ENCODE data around the gene MYO9B. TPM values are rescaled to one million over a fixed set of nuclear protein-coding genes. Genes with fewer than 3 reads are reported as not detected.

Gene MYO9B
- total and polyA plus RNA-seq, 9 of the 15 experiments (the other 6 are each of a cell fraction or from before 2014, with no cell fraction given): 2.4 to 77.6 (median 23.0) TPM

DNA sequence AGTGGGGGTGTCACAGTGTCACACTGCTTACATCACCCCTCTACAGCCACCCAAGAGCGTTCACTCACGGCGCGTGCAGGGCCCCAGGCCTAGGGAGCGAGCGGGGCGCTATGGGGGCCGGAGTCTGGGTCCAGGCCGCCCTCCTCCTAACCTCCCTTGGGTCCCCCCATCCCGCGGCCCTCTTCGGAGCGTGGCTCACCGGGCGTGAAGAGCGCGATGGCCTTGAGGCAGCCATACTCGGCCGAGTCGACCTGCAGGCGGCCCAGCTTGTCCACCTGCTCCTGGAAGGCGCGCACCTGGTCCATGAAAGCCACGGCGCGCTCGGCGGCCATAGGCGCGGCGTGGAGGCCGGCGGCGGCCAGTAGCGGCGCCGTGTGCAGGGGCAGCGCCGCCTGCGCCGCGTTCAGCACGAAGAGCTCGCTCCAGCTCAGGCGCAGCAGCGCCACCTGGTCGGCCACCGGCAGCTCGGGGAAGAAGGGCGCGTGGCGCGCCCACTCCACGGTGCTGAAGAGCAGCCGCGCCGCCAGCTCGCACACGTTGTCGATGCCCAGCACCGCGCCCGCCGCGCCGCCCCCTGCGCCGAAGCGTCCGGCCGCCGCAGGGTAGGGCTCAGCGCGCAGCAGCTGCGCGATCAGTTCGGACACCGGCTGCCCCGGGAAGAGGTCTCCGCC is 159.9 kb downstream of the MYO9B start (continued):
- no peak for TF ChIP-seq RFX7 (CRISPR knock-in tag; IDR thresholded peaks at IDR 0.05)
- TF ChIP-seq JUNB (CRISPR knock-in tag; conservative IDR thresholded peaks at IDR 0.05): no peak
- no peak for TF ChIP-seq XRCC5 (IDR thresholded peaks at IDR 0.05; ENCODE audit: low read depth, low read length)
- TF ChIP-seq NR4A1 (CRISPR knock-in tag; IDR thresholded peaks at IDR 0.05): peak; percentile 51; the same call in 1 of the 2 replicates
- peak; percentile 39; the same call in 1 of the 2 replicates for TF ChIP-seq NR4A1 (tag; IDR thresholded peaks at IDR 0.05)
- peak; percentile 64 to 70 for TF ChIP-seq RAD21 (CRISPR knock-in tag; conservative IDR thresholded peaks at IDR 0.05 in 1 of 2, IDR thresholded peaks at IDR 0.05 in 1 of 2)
- TF ChIP-seq PHB2 (IDR thresholded peaks at IDR 0.05; ENCODE audit: low read depth): no peak
- no peak for TF ChIP-seq FOXK2 (conservative IDR thresholded peaks at IDR 0.05 in 1 of 2, IDR thresholded peaks at IDR 0.05 in 1 of 2; ENCODE audit: low read depth in 2 of 2)
- TF ChIP-seq, protein P1, sequence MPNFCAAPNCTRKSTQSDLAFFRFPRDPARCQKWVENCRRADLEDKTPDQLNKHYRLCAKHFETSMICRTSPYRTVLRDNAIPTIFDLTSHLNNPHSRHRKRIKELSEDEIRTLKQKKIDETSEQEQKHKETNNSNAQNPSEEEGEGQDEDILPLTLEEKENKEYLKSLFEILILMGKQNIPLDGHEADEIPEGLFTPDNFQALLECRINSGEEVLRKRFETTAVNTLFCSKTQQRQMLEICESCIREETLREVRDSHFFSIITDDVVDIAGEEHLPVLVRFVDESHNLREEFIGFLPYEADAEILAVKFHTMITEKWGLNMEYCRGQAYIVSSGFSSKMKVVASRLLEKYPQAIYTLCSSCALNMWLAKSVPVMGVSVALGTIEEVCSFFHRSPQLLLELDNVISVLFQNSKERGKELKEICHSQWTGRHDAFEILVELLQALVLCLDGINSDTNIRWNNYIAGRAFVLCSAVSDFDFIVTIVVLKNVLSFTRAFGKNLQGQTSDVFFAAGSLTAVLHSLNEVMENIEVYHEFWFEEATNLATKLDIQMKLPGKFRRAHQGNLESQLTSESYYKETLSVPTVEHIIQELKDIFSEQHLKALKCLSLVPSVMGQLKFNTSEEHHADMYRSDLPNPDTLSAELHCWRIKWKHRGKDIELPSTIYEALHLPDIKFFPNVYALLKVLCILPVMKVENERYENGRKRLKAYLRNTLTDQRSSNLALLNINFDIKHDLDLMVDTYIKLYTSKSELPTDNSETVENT (CRISPR knock-in tag; IDR thresholded peaks at IDR 0.05): peak; percentile 75
- no peak for TF ChIP-seq GABPB2 (CRISPR knock-in tag; conservative IDR thresholded peaks at IDR 0.05)
- TF ChIP-seq ZNF134 (CRISPR knock-in tag; conservative IDR thresholded peaks at IDR 0.05): no peak
- 0 out of 2 replicates have a peak, but pooled peaks have one; percentile 27 for TF ChIP-seq ZNF589 (CRISPR knock-in tag; IDR thresholded peaks at IDR 0.05; ENCODE audit: low read depth)
- no peak for TF ChIP-seq HDAC3 (IDR thresholded peaks at IDR 0.05; ENCODE audit: borderline replicate concordance, partially characterized antibody)
- no peak for TF ChIP-seq PTRF (tag; IDR thresholded peaks at IDR 0.05)
- TF ChIP-seq, protein P2, sequence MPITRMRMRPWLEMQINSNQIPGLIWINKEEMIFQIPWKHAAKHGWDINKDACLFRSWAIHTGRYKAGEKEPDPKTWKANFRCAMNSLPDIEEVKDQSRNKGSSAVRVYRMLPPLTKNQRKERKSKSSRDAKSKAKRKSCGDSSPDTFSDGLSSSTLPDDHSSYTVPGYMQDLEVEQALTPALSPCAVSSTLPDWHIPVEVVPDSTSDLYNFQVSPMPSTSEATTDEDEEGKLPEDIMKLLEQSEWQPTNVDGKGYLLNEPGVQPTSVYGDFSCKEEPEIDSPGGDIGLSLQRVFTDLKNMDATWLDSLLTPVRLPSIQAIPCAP (CRISPR knock-in tag; IDR thresholded peaks at IDR 0.05; ENCODE audit: borderline replicate concordance): no peak
- no peak for TF ChIP-seq ZNF253 (CRISPR knock-in tag; conservative IDR thresholded peaks at IDR 0.05)
- no peak for TF ChIP-seq ZNF780A (CRISPR knock-in tag; IDR thresholded peaks at IDR 0.05)
- TF ChIP-seq FOXA3 (CRISPR knock-in tag; conservative IDR thresholded peaks at IDR 0.05 in 1 of 2, IDR thresholded peaks at IDR 0.05 in 1 of 2): peak in 1 of 2 experiments; percentile 63; a peak in 1 of 4 replicates
- no peak for TF ChIP-seq SMARCA5 (IDR thresholded peaks at IDR 0.05)
- TF ChIP-seq ZBTB7A (IDR thresholded peaks at IDR 0.05; ENCODE audit: borderline replicate concordance, control insufficient read depth, low read depth, low read length): no peak
- TF ChIP-seq HOXB6 (CRISPR knock-in tag; IDR thresholded peaks at IDR 0.05; ENCODE audit: borderline replicate concordance): no peak
- TF ChIP-seq FOXA1 (IDR thresholded peaks at IDR 0.05; ENCODE audit: borderline replicate concordance): no peak
- TF ChIP-seq, protein P3, sequence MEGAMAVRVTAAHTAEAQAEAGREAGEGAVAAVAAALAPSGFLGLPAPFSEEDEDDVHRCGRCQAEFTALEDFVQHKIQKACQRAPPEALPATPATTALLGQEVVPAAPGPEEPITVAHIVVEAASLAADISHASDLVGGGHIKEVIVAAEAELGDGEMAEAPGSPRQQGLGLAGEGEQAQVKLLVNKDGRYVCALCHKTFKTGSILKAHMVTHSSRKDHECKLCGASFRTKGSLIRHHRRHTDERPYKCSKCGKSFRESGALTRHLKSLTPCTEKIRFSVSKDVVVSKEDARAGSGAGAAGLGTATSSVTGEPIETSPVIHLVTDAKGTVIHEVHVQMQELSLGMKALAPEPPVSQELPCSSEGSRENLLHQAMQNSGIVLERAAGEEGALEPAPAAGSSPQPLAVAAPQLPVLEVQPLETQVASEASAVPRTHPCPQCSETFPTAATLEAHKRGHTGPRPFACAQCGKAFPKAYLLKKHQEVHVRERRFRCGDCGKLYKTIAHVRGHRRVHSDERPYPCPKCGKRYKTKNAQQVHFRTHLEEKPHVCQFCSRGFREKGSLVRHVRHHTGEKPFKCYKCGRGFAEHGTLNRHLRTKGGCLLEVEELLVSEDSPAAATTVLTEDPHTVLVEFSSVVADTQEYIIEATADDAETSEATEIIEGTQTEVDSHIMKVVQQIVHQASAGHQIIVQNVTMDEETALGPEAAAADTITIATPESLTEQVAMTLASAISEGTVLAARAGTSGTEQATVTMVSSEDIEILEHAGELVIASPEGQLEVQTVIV (CRISPR knock-in tag; IDR thresholded peaks at IDR 0.05; ENCODE audit: borderline replicate concordance): no peak
